ENCODE results near the gene TPRX1. TPM values are rescaled to one million over a fixed set of nuclear protein-coding genes. Genes with fewer than 3 reads are reported as not detected.
"Not testable (repeated sequence)": the region's sequence is repeated elsewhere in the genome, so short reads cannot be mapped to it uniquely, and the experiment has no call there.

Gene TPRX1
- total RNA-seq, 1 donor from 2014 or later: not detected

GRCh38 chr19:47805313-47805712 lies 962 bp upstream of the TPRX1 start:
- no peak for DNase-seq (ENCODE audit: low spot score in 2 of 2)
- Histone ChIP-seq H3K9me3 (no peaks in the 10 kb centered on the region), H3K4me1 (no peaks in the 10 kb centered on the region), H3K27me3 (no peaks in the 10 kb centered on the region), H3K4me3 (no peak overlapping the region), H3K27ac (no peak overlapping the region), H3K36me3 (no peaks in the 10 kb centered on the region)
- intact Hi-C loops (cut with DNase I): no loop called here
- no peak for TF ChIP-seq CTCF (IDR thresholded peaks at IDR 0.05)

DNA sequence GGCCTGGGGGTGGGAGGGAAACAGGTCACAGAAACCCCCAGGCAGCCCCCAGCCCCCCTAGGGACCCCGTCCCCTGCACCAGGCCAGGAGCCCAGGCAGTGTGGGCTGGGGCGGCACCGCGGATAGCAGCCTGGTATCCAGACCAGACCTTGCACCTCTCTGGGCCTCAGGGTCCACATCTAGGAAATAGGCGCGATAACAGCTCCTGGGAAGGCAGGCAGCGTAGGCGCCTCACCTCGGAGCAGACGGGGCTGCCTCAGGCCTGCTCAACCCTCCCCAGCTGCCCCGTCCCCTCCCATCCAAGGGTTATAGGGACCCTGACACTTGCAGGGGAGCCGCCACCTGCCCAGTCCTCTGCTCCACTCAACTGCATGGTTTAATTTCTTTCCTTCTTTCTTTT lies 680 bp downstream of the TPRX1 start:
- H3K4me1 ChIP-seq; H3K27ac ChIP-seq; intact Hi-C loops (cut with DNase I): not testable (repeated sequence)

DNA sequence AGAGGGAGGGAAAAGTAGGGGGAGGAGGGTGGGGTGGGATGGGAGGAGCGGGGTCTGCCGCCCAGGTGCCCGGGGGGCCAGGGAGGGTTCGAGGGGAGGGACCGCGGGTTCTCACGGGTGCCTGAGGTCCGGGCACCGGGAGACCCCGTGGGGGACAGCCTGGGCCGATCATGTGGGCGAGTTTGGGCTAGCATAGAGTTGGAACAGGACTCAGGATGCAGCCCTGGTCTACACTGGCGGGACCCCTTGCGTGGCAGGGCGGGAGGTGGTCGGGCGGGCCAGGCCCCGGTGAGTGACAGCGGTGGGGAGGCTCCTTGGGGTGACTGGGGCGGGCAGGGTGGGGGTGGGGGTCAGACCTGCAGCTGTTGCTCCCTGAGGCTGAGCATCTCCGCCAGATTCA lies 1.2 kb downstream of the TPRX1 start:
- H3K4me1 ChIP-seq; intact Hi-C loops (cut with DNase I); H3K9me3 ChIP-seq; H3K27me3 ChIP-seq; H3K27ac ChIP-seq; H3K36me3 ChIP-seq; H3K4me3 ChIP-seq; DNase-seq (ENCODE audit: low spot score in 2 of 2): not testable (repeated sequence)

More for the DNA sequence above, 680 bp downstream of the TPRX1 start:
- not testable (repeated sequence) for DNase-seq (ENCODE audit: low spot score in 2 of 2); H3K36me3 ChIP-seq; H3K4me3 ChIP-seq; H3K9me3 ChIP-seq; H3K27me3 ChIP-seq

- H3K36me3 ChIP-seq: no peaks in the 10 kb centered on the region
- no peak for TF ChIP-seq CTCF (IDR thresholded peaks at IDR 0.05)
- H3K27me3 ChIP-seq: no peaks in the 10 kb centered on the region
- DNase-seq (ENCODE audit: low spot score in 2 of 2): no peak
- no peak overlapping the region for H3K4me3 ChIP-seq
- H3K27ac ChIP-seq: no peak overlapping the region
- intact Hi-C loops (cut with DNase I): no loop called here
- no peaks in the 10 kb centered on the region for H3K4me1 ChIP-seq
- H3K9me3 ChIP-seq: no peaks in the 10 kb centered on the region
These were observed 1.8 kb downstream of the TPRX1 start for GRCh38 chr19:47802521-47803043.

DNA sequence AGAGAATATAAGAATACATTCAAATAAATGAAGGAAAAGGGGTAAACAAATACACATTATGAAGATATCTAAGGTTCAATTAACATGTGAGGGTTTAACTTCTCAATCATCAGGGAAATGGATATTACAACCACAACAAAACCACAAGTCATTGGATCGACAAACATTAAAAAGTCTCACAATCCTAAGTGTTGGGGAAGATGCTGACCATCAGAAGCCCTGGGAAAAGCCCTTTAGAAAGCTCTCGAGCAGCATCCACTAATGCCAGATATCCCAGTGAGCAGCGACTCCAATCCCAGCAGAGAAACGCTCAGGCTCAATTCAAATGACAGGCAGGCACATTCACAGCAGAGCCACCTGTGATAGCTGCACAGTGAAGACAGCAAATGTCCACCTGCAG lies 3.1 kb downstream of the TPRX1 start:
- no peak for DNase-seq (ENCODE audit: low spot score in 2 of 2)
- H3K4me3 ChIP-seq: no peak overlapping the region
- intact Hi-C loops (cut with DNase I): no loop called here
- no peak for TF ChIP-seq CTCF (IDR thresholded peaks at IDR 0.05)
- no peaks in the 10 kb centered on the region for H3K9me3 ChIP-seq
- no peak overlapping the region for H3K27ac ChIP-seq
- H3K27me3 ChIP-seq: no peaks in the 10 kb centered on the region
- no peaks in the 10 kb centered on the region for H3K36me3 ChIP-seq
- H3K4me1 ChIP-seq: no peaks in the 10 kb centered on the region

DNA sequence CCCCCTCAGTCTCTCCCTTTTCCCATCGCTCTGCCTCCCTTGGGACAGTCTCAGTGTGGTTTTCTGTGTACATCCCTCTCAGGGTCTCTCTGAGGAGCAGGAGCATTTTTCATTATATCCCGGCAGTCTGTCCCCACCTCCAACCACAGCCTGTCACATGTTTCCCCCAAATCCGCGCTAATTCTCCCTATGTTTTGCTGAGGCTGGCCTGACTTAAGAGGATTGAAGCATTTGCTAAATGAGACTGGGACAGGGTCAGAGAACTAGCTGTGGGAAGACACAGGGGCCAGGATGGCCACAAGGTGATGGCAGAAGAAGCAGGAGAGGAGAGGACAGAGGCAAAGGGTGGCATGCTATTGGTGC lies 5.5 kb downstream of the TPRX1 start:
- Histone ChIP-seq H3K9me3 (no peaks in the 10 kb centered on the region), H3K4me1 (no peaks in the 10 kb centered on the region), H3K36me3 (no peaks in the 10 kb centered on the region), H3K27me3 (no peaks in the 10 kb centered on the region), H3K4me3 (no peak overlapping the region), H3K27ac (no peak overlapping the region)
- no peak for TF ChIP-seq CTCF (IDR thresholded peaks at IDR 0.05)
- DNase-seq (ENCODE audit: low spot score in 2 of 2): no peak
- intact Hi-C loops (cut with DNase I): no loop called here
